Activated CD8-positive, alpha-beta memory T cell treated with anti-CD3 and anti-CD28 coated beads, Interleukin-2, amount 50 U/mL, for 1 hour (primary cell): ENCODE measurements around the gene SH3YL1.

Experiments used
- DNase-seq: peaks from one replicate; pipeline ENCODE4 v3.0.0-alpha.2; 2020; ENCODE audit errors: extremely low read depth

The SH3YL1 gene

GRCh38 chr2:223971-224760 is 39.7 kb downstream of the SH3YL1 start:
- DNase-seq, result no peak

GRCh38 chr2:223451-223850 is 40.4 kb downstream of the SH3YL1 start:
- DNase-seq, result no peak

GRCh38 chr2:216068-216467 is 47.8 kb downstream of the SH3YL1 start:
- DNase-seq, result no peak

GRCh38 chr2:213932-214693 is 49.7 kb downstream of the SH3YL1 start:
- DNase-seq, result no peak

- no peak for DNase-seq
Measured at GRCh38 chr2:211486-212184, 52.2 kb downstream of the SH3YL1 start.

GRCh38 chr2:210660-211059 is 53.2 kb downstream of the SH3YL1 start:
- DNase-seq, result no peak

- DNase-seq, result no peak
Measured at GRCh38 chr2:209470-209869, 54.4 kb downstream of the SH3YL1 start.

- DNase-seq, result no peak
Measured at GRCh38 chr2:208335-208734, 55.5 kb downstream of the SH3YL1 start.

GRCh38 chr2:203984-204383 is 59.8 kb downstream of the SH3YL1 start:
- no peak for DNase-seq

GRCh38 chr2:203401-203800 is 60.4 kb downstream of the SH3YL1 start:
- no peak for DNase-seq

- DNase-seq, result no peak
Measured at GRCh38 chr2:202945-203344, 60.9 kb downstream of the SH3YL1 start.

- no peak for DNase-seq
Measured at GRCh38 chr2:201648-202433, 62.0 kb downstream of the SH3YL1 start.

- no peak for DNase-seq
Measured at GRCh38 chr2:199041-199966, 64.5 kb downstream of the SH3YL1 start.

GRCh38 chr2:196406-196805 is 67.4 kb downstream of the SH3YL1 start:
- no peak for DNase-seq

GRCh38 chr2:195932-196331 is 67.9 kb downstream of the SH3YL1 start:
- no peak for DNase-seq

GRCh38 chr2:193141-193671 is 70.6 kb downstream of the SH3YL1 start:
- DNase-seq, result no peak

- DNase-seq, result no peak
Measured at GRCh38 chr2:191311-192190, 72.3 kb downstream of the SH3YL1 start.

- DNase-seq, result no peak
Measured at GRCh38 chr2:187825-188224, 76.0 kb downstream of the SH3YL1 start.

- DNase-seq, result no peak
Measured at GRCh38 chr2:185221-185620, 78.6 kb downstream of the SH3YL1 start.
